GM12878 (cell line): ENCODE results near the gene GTPBP3. TPM values are rescaled to one million over a fixed set of nuclear protein-coding genes. Genes with fewer than 3 reads are reported as not detected.

Experiments
- DPF2 ChIP-seq: fragments of 450-650 bp; IDR thresholded peaks from 2 replicates; pipeline ENCODE4 v1.6.1; 2017; ENCODE audit warnings: mild to moderate bottlenecking
- FOS ChIP-seq: IDR thresholded peaks from 3 replicates; pipeline ENCODE4 v1.6.1; 2011; ENCODE audit warnings: borderline replicate concordance; ENCODE audit not compliant: insufficient read length; ENCODE audit errors: extremely low read depth
- KAT2A ChIP-seq: conservative IDR thresholded peaks from 2 replicates; pipeline ENCODE4 v1.6.1; 2011; ENCODE audit warnings: low read depth, low read length; ENCODE audit not compliant: control insufficient read depth
- MEF2A ChIP-seq: IDR thresholded peaks from 2 replicates; pipeline ENCODE4 v1.6.1; 2011; ENCODE audit warnings: low read depth, mild to moderate bottlenecking, low read length, moderate library complexity; ENCODE audit not compliant: insufficient read depth
- NFXL1 ChIP-seq: fragments of 450-650 bp; IDR thresholded peaks from 2 replicates; pipeline ENCODE4 v1.6.1; 2017; ENCODE audit warnings: antibody characterized with exemption, mild to moderate bottlenecking, borderline replicate concordance
- NRF1 ChIP-seq: conservative IDR thresholded peaks from 2 replicates; pipeline ENCODE4 v1.6.1; 2011; ENCODE audit warnings: mild to moderate bottlenecking, low read depth, low read length, improper control_type of control experiment
- POLR2A ChIP-seq: IDR thresholded peaks from 2 replicates; pipeline ENCODE4 v1.6.1; 2011; ENCODE audit warnings: low read depth, mild to moderate bottlenecking, low read length
- RB1 ChIP-seq: fragments of 450-650 bp; formaldehyde crosslinking; IDR thresholded peaks from 2 replicates; pipeline ENCODE4 v1.6.1; 2017; ENCODE audit warnings: mild to moderate bottlenecking, borderline replicate concordance
- RFX5 ChIP-seq: IDR thresholded peaks from 2 replicates; pipeline ENCODE4 v1.6.1; 2011; ENCODE audit warnings: low read depth, low read length, improper control_type of control experiment
- SIX5 ChIP-seq: IDR thresholded peaks from 2 replicates; pipeline ENCODE4 v1.6.1; 2011; ENCODE audit warnings: mild to moderate bottlenecking, low read depth, low read length, moderate library complexity; ENCODE audit not compliant: severe bottlenecking
- SMC3 ChIP-seq: IDR thresholded peaks from 2 replicates; pipeline ENCODE4 v1.6.1; 2011; ENCODE audit warnings: low read length, improper control_type of control experiment, borderline replicate concordance
- SRF ChIP-seq, 2 experiments: IDR thresholded peaks; 2 replicates each; pipeline ENCODE4 v1.6.1; 2011; ENCODE audit warnings: low read depth in 2 of 2, low read length in 2 of 2, mild to moderate bottlenecking in 1 of 2, moderate library complexity in 1 of 2
- TCF7 ChIP-seq: IDR thresholded peaks from 2 replicates; pipeline ENCODE4 v1.6.1; 2014; ENCODE audit warnings: antibody characterized with exemption, borderline replicate concordance
- polyA plus RNA-seq, 11 experiments: library from polyadenylated mRNA; depleted of rRNA in 4 of 11; unstranded in 6 of 11; stranded (reverse) in 5 of 11; fragments of >200 nt; fragmentation: Nextera tagmentation in 4 of 11; fragmentation: Illumina TruSeq in 1 of 11; extraction: Ambion mirVana in 4 of 11; extraction: Trizol in 1 of 11; gene quantifications; 1 replicate in 1 of 11; 2 replicates in 10 of 11; pipeline versions ENCODE4 v1.2.1 to v1.2.3, GENCODE V29; 2011 to 2016; ENCODE audit warnings: inconsistent platforms in 2 of 11, missing spikeins in 2 of 11, low read depth in 1 of 11
- total RNA-seq, 4 experiments: library from RNA; depleted of rRNA in 3 of 4; stranded (reverse); fragments of >200 nt in 3 of 4; fragmentation: Illumina TruSeq in 1 of 4; extraction: Trizol in 1 of 4; gene quantifications; 2 replicates each; pipeline versions ENCODE4 v1.2.1 to v1.2.3, GENCODE V29; 2013 to 2021
- TF ChIP-seq, protein P1 (sequence below): fragments of 450-650 bp; IDR thresholded peaks from 2 replicates; pipeline ENCODE4 v1.6.1; 2018; ENCODE audit warnings: borderline replicate concordance, mild to moderate bottlenecking; ENCODE audit not compliant: partially characterized antibody
- TF ChIP-seq, protein P2 (sequence below): fragments of 450-650 bp; formaldehyde crosslinking; IDR thresholded peaks from 2 replicates; pipeline ENCODE4 v1.4.0; 2020; ENCODE audit warnings: mild to moderate bottlenecking, moderate library complexity
- TF ChIP-seq, protein P3 (sequence below): fragments of 450-650 bp; IDR thresholded peaks from 2 replicates; pipeline ENCODE4 v1.6.1; 2017; ENCODE audit warnings: mild to moderate bottlenecking, moderate library complexity

The GTPBP3 gene
- total and polyA plus RNA-seq, 10 of the 15 experiments (the other 5 are each of a cell fraction or from before 2014, with no cell fraction given): 2.9 to 46.8 (median 15.4) TPM

DNA sequence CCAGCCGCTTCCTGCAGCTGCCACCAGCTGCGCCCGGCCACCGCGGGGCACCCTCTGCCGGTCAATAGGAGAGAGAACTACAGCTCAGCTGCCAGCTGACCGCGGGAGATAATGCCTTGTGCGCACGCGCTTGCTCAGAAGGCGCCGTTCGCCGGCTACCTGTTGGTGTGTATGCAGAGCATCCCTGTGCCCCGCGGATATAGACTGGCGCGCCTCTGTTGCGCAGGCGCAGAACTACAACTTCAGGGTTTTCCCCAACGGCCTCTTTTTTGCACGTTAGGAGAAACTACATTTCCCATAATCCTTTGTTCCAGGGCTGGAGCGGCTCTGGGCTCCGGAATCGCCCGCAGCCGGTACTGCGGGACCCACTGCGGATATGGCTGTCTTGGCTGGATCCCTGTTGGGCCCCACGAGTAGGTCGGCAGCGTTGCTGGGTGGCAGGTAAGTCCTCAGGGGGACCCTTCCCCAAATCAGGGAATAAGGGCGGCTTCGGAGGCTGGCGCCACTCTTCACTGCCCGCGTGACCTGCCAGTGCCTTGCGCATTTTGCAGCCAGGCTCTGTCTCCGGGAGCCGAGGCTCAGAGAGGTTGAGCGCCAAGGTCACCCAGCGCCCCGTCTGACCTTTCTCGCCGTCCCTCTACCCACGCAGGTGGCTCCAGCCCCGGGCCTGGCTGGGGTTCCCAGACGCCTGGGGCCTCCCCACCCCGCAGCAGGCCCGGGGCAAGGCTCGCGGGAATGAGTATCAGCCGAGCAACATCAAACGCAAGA is 31.7 kb upstream of the GTPBP3 start, which contains the start of gene MRPL34 (continued):
- TF ChIP-seq, protein P1, sequence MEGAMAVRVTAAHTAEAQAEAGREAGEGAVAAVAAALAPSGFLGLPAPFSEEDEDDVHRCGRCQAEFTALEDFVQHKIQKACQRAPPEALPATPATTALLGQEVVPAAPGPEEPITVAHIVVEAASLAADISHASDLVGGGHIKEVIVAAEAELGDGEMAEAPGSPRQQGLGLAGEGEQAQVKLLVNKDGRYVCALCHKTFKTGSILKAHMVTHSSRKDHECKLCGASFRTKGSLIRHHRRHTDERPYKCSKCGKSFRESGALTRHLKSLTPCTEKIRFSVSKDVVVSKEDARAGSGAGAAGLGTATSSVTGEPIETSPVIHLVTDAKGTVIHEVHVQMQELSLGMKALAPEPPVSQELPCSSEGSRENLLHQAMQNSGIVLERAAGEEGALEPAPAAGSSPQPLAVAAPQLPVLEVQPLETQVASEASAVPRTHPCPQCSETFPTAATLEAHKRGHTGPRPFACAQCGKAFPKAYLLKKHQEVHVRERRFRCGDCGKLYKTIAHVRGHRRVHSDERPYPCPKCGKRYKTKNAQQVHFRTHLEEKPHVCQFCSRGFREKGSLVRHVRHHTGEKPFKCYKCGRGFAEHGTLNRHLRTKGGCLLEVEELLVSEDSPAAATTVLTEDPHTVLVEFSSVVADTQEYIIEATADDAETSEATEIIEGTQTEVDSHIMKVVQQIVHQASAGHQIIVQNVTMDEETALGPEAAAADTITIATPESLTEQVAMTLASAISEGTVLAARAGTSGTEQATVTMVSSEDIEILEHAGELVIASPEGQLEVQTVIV: no peak
- TF ChIP-seq RB1 (peak; percentile 92), NFXL1 (no peak), RFX5 (no peak), POLR2A (peak; percentile 73), DPF2 (peak; percentile 67), SMC3 (peak; percentile 49; the same call in 1 of the 2 replicates), KAT2A (no peak), SRF (IDR thresholded peaks at IDR 0.05; ENCODE audit: low read depth in 2 of 2, low read length in 2 of 2) (no peak), TCF7 (no peak), FOS (no peak), MEF2A (no peak), NRF1 (peak; percentile 82), SIX5 (peak; percentile 75)
- TF ChIP-seq, protein P2, sequence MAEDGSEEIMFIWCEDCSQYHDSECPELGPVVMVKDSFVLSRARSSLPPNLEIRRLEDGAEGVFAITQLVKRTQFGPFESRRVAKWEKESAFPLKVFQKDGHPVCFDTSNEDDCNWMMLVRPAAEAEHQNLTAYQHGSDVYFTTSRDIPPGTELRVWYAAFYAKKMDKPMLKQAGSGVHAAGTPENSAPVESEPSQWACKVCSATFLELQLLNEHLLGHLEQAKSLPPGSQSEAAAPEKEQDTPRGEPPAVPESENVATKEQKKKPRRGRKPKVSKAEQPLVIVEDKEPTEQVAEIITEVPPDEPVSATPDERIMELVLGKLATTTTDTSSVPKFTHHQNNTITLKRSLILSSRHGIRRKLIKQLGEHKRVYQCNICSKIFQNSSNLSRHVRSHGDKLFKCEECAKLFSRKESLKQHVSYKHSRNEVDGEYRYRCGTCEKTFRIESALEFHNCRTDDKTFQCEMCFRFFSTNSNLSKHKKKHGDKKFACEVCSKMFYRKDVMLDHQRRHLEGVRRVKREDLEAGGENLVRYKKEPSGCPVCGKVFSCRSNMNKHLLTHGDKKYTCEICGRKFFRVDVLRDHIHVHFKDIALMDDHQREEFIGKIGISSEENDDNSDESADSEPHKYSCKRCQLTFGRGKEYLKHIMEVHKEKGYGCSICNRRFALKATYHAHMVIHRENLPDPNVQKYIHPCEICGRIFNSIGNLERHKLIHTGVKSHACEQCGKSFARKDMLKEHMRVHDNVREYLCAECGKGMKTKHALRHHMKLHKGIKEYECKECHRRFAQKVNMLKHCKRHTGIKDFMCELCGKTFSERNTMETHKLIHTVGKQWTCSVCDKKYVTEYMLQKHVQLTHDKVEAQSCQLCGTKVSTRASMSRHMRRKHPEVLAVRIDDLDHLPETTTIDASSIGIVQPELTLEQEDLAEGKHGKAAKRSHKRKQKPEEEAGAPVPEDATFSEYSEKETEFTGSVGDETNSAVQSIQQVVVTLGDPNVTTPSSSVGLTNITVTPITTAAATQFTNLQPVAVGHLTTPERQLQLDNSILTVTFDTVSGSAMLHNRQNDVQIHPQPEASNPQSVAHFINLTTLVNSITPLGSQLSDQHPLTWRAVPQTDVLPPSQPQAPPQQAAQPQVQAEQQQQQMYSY (CRISPR knock-in tag): no peak
- TF ChIP-seq, protein P3, sequence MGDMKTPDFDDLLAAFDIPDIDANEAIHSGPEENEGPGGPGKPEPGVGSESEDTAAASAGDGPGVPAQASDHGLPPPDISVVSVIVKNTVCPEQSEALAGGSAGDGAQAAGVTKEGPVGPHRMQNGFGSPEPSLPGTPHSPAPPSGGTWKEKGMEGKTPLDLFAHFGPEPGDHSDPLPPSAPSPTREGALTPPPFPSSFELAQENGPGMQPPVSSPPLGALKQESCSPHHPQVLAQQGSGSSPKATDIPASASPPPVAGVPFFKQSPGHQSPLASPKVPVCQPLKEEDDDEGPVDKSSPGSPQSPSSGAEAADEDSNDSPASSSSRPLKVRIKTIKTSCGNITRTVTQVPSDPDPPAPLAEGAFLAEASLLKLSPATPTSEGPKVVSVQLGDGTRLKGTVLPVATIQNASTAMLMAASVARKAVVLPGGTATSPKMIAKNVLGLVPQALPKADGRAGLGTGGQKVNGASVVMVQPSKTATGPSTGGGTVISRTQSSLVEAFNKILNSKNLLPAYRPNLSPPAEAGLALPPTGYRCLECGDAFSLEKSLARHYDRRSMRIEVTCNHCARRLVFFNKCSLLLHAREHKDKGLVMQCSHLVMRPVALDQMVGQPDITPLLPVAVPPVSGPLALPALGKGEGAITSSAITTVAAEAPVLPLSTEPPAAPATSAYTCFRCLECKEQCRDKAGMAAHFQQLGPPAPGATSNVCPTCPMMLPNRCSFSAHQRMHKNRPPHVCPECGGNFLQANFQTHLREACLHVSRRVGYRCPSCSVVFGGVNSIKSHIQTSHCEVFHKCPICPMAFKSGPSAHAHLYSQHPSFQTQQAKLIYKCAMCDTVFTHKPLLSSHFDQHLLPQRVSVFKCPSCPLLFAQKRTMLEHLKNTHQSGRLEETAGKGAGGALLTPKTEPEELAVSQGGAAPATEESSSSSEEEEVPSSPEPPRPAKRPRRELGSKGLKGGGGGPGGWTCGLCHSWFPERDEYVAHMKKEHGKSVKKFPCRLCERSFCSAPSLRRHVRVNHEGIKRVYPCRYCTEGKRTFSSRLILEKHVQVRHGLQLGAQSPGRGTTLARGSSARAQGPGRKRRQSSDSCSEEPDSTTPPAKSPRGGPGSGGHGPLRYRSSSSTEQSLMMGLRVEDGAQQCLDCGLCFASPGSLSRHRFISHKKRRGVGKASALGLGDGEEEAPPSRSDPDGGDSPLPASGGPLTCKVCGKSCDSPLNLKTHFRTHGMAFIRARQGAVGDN: peak; percentile 66
